Astrocyte of the spinal cord (primary cell): ENCODE results near the gene PTCD1.
"Not testable (repeated sequence)": the region's sequence is repeated elsewhere in the genome, so short reads cannot be mapped to it uniquely, and the experiment has no call there.

Experiments
- DNase-seq: peaks from one replicate; pipeline ENCODE4 v3.0.0; 2011; ENCODE audit warnings: low read depth, low spot score
- H3K4me3 ChIP-seq: 2 replicates; pipeline ENCODE4 v1.5.1; 2011; ENCODE audit warnings: low read depth, mild to moderate bottlenecking, low read length, moderate library complexity
- in situ Hi-C: cut with HindIII; loops from 2 replicates; pipeline ENCODE4 v1.10.0; 2017; ENCODE audit warnings: low sequenced_read_pairs
- TF ChIP-seq, protein P1 (sequence below): IDR thresholded peaks from 2 replicates; pipeline ENCODE4 v1.5.1; 2012; ENCODE audit warnings: low read depth, mild to moderate bottlenecking, low read length, inconsistent platforms

PTCD1 gene

DNA sequence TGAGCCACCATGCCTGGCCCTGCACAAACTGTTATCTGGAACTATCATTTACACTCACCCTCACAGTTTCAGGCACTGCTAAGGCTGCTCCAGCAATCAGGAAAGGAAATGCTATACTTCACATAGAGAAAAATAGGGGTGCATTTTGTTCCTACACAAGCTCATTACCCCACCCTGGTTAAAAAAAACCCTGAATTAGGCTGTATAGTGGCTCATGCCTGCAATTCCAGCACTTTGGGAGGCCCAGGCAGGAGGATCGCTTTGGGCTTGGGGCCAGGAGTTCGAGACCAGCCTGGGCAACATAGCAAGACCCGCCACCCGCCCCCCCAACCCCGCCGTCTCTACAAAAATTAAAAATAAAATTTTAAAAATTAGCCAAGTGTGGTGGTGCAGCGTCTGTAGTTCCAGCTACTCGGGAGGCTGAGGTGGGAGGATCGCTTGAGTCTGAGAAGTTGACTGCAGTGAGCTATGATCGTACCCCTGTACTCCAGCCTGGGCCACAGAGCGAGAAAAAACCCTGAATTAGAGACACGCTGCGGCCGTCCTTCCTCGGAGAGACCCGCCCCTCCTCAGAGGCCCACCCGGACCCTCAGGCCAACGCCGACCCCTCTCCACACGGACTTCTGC, 539 bp downstream of the PTCD1 start:
- peak overlapping the region; percentile 96 for H3K4me3 ChIP-seq
- TF ChIP-seq, protein P1, sequence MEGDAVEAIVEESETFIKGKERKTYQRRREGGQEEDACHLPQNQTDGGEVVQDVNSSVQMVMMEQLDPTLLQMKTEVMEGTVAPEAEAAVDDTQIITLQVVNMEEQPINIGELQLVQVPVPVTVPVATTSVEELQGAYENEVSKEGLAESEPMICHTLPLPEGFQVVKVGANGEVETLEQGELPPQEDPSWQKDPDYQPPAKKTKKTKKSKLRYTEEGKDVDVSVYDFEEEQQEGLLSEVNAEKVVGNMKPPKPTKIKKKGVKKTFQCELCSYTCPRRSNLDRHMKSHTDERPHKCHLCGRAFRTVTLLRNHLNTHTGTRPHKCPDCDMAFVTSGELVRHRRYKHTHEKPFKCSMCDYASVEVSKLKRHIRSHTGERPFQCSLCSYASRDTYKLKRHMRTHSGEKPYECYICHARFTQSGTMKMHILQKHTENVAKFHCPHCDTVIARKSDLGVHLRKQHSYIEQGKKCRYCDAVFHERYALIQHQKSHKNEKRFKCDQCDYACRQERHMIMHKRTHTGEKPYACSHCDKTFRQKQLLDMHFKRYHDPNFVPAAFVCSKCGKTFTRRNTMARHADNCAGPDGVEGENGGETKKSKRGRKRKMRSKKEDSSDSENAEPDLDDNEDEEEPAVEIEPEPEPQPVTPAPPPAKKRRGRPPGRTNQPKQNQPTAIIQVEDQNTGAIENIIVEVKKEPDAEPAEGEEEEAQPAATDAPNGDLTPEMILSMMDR, result no peak
- in situ Hi-C loops, result no loop called here
- no peak for DNase-seq

DNA sequence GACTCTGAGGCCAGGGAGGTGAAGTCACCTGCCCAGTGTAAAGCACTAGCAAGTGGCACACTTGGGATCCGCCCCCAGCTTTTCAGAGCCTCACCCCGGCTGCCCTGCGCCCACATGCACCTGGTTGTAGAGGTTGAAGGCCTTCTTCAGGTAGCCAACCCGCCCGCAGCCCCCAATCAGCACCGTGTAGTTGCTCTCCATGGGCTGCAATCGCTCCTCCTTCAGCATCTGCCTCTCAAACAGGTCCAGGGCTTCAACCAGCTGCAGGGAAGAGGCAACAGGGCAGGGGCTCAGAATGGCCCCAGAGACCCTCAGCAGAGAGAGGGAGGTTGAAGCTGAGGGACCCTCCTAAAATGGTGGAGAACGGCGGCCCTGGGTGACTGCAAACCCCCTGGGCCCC, 5.4 kb downstream of the PTCD1 start:
- DNase-seq, result no peak
- H3K4me3 ChIP-seq, result no peak overlapping the region
- in situ Hi-C loops, result no loop called here
- TF ChIP-seq, protein P1, result no peak

DNA sequence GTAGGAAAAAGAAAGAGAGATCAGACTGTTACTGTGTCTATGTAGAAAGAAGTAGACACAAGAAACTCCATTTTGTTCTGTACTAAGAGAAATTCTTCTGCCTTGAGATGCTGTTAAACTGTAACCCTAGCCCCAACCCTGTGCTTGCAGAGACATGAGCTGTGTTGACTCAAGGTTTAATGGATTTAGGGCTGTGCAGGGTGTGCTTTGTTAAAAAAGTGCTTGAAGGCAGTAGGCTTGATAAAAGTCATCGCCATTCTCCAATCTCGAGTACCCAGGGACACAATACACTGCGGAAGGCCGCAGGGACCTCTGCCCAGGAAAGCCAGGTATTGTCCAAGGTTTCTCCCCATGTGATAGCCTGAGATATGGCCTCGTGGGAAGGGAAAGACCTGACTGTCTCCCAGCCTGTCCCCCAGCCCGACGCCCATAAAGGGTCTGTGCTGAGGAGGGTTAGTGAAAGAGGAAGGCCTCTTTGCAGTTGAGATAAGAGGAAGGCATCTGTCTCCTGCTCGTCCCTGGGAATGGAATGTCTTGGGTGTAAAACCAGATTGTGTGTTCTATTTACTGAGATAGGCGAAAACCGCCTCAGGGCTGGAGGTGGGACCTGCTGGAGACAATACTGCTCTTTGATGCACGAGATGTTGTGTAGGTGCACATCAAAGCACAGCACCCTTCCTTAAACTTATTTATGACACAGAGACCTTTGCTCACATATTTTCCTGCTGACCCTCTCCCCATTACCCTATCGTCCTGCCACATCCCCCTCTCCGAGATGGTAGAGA, 6.7 kb downstream of the PTCD1 start:
- DNase-seq, in situ Hi-C loops, H3K4me3 ChIP-seq: not testable (repeated sequence)

DNA sequence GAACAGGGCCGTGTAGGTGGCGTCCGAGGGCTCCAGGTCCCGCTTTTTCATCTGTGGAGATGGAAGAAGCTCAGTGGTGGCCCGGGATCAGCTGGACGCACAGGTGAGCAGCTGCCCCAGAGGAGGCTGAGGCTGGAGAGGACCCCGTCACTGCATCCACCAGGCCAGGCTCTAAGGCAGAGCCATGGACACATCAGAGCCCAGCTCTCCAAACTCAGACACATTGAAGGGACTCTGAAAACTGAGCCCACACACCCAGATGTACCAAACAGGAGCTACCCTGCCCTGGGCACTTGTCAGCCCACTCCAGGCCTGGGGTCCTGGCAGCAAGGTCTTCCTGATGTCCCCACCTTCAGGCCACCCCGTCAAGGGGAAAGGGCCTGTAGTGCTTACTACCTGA, 8.8 kb downstream of the PTCD1 start:
- DNase-seq, result no peak
- TF ChIP-seq, protein P1, result no peak
- in situ Hi-C loops, result no loop called here
- H3K4me3 ChIP-seq, result no peak overlapping the region

DNA sequence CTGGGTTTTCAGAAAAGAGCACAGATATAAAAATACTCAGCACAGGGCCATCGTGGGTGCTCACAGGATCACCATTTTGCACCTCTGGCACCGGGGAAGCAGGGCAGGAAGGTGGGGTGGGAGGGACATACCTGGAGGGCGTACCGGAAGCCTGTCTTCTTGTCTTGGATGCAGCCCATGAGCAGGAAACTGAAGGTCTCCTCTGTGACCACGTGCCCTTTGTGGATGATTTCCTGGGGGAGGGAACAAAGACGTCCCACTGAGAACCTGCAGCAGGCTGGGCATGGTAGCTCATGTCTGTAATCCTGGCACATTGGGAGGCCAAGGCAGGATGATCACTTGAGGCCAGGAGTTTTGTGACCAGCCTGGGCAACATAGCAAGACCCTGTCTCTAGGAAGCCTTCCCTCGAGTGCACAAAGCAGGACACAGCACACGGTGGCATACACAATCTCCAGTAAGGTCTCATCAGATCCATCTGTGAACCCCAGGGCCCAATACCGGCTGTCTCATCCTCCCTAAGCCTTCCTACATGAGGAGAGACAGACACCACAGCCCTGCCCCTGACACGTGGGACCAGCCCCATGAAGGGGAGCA, 9.5 kb downstream of the PTCD1 start:
- TF ChIP-seq, protein P1, result no peak
- in situ Hi-C loops, result no loop called here
- H3K4me3 ChIP-seq, result no peak overlapping the region
- DNase-seq, result no peak

DNA sequence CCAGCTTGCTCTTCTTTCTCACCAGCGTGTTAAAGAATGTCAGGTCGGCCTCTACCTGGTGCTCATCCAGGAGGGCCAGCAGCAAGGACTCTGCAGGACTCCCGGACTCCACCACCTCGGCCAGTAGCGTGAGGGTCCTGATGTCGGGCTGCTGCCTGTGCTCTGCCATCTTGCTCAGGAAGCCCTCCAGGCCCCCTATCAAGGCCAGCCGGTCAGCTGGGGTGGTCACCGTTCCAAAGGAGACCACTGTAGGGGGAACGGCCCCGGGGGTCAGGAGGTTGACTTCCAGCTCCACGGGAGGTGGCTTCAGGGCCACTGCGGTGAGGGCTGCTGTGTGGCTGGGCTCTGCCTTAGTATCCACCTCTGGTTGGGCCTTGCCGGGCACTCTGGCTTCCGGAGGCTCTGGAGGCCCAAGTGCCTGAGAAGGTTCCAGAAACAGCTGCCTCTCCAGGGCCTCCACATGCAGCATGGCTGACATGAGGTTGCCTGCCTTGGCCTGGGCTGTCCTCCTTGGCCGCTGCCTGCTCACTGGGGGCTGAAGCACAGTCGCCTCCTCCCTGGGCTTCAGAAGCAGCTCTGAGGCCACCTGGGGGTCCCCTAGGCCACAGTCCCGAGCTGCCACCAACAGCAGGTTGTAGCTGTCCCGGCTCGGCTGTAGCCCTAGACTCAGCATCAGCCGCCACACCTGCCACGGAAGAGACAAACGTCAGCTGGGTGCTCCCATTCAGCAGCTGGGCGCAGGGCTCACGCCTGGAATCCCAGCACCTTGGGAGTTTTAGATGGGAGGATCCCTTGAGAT, 13.5 kb downstream of the PTCD1 start:
- in situ Hi-C loops, result no loop called here
- DNase-seq, result no peak
- no peak overlapping the region for H3K4me3 ChIP-seq
- TF ChIP-seq, protein P1, result no peak
